ENCODE data around the gene THEM5.
A peak's percentile ranks its signal among the peaks of the same experiment; 100 is the strongest.

DNA sequence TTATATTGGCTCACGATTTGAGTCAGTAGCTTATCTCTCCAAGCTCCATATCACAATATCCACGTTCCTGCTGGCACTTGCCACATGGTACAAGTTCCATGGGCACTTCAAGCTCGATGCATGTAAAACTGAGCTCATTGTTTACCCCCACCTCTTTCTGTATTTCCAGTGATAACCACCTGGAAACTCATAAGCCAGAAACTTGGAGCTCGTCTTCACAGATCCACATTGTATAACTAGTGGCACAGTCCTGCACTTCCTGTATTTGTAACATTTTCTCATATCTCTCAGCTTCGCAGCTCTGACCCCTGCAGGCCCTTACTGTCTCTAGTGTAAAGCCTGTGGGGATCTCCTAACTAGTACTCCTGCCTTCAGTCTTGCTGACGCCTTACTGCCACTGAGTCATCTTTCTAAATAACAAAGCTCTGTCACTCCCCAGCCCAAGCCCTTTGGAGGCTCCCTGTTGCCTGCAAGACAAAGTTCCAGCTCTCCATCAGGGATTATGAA lies 7.4 kb downstream of the THEM5 start:
- TF ChIP-seq SMARCA5 (IDR thresholded peaks at IDR 0.05) (no peak), ZNF687 (IDR thresholded peaks at IDR 0.05) (no peak), NFYA (IDR thresholded peaks at IDR 0.05; ENCODE audit: borderline replicate concordance, low read depth, low read length) (no peak), CTCF (IDR thresholded peaks at IDR 0.05 in 2 of 3, conservative IDR thresholded peaks at IDR 0.05 in 1 of 3; ENCODE audit: control insufficient read depth in 2 of 3, extremely low read depth in 1 of 3, insufficient read depth in 1 of 3, low read depth in 3 of 3, low read length in 3 of 3) (peak in 1 of 3 experiments; percentile 16; a peak in 1 of 6 replicates), BHLHE40 (IDR thresholded peaks at IDR 0.05; ENCODE audit: borderline replicate concordance in 1 of 2, low read depth in 2 of 2, low read length in 1 of 2) (no peak), ESRRA (IDR thresholded peaks at IDR 0.05; ENCODE audit: low read length) (no peak), GABPA (IDR thresholded peaks at IDR 0.05; ENCODE audit: low read depth) (no peak), CHD2 (IDR thresholded peaks at IDR 0.05; ENCODE audit: borderline replicate concordance, low read depth, low read length) (no peak), E4F1 (IDR thresholded peaks at IDR 0.05; ENCODE audit: borderline replicate concordance, partially characterized antibody) (no peak), ASH2L (IDR thresholded peaks at IDR 0.05; ENCODE audit: borderline replicate concordance, low read depth) (no peak), NRF1 (conservative IDR thresholded peaks at IDR 0.05; ENCODE audit: low read depth, low read length) (no peak)

All from GM12878 (cell line).